ENCODE data around the gene KLC4. TPM values are rescaled to one million over a fixed set of nuclear protein-coding genes. Genes with fewer than 3 reads are reported as not detected.
A peak's percentile ranks its signal among the peaks of the same experiment; 100 is the strongest.

Gene KLC4
- total RNA-seq, 1 donor from 2014 or later: 73.8 TPM

- no peak for TF ChIP-seq CTCF (IDR thresholded peaks at IDR 0.05; ENCODE audit: unreplicated experiment)
- no peak for DNase-seq (ENCODE audit: low spot score, unreplicated experiment)
- Mint-ChIP-seq H3K4me1 (ENCODE audit: low read depth) (peaks cover 9% of the 10 kb centered on the region), H3K36me3 (ENCODE audit: insufficient read depth) (peaks cover 3% of the 10 kb centered on the region), H3K9me3 (ENCODE audit: low read depth) (no peaks in the 10 kb centered on the region), H3K27ac (no peak overlapping the region), H3K27me3 (no peaks in the 10 kb centered on the region), H3K4me3 (ENCODE audit: low read depth) (no peak overlapping the region)
Observed at GRCh38 chr6:43119482-43119881, 60.1 kb downstream of the KLC4 start.

- DNase-seq (ENCODE audit: low spot score, unreplicated experiment): no peak
- TF ChIP-seq CTCF (IDR thresholded peaks at IDR 0.05; ENCODE audit: unreplicated experiment): no peak
- no peaks in the 10 kb centered on the region for H3K9me3 Mint-ChIP-seq (ENCODE audit: low read depth)
- no peak overlapping the region for H3K27ac Mint-ChIP-seq
- no peaks in the 10 kb centered on the region for H3K27me3 Mint-ChIP-seq
- peaks cover 7% of the 10 kb centered on the region for H3K4me1 Mint-ChIP-seq (ENCODE audit: low read depth)
- peaks cover 3% of the 10 kb centered on the region for H3K36me3 Mint-ChIP-seq (ENCODE audit: insufficient read depth)
- no peak overlapping the region for H3K4me3 Mint-ChIP-seq (ENCODE audit: low read depth)
Observed at GRCh38 chr6:43120101-43120763, 60.8 kb downstream of the KLC4 start.

GRCh38 chr6:43120944-43121913, 61.8 kb downstream of the KLC4 start:
- Mint-ChIP-seq H3K4me3 (ENCODE audit: low read depth) (no peak overlapping the region), H3K9me3 (ENCODE audit: low read depth) (no peaks in the 10 kb centered on the region), H3K27ac (peak overlapping the region; percentile 29), H3K4me1 (ENCODE audit: low read depth) (peaks cover 4% of the 10 kb centered on the region), H3K27me3 (no peaks in the 10 kb centered on the region), H3K36me3 (ENCODE audit: insufficient read depth) (peaks cover 3% of the 10 kb centered on the region)
- TF ChIP-seq CTCF (IDR thresholded peaks at IDR 0.05; ENCODE audit: unreplicated experiment): no peak
- no peak for DNase-seq (ENCODE audit: low spot score, unreplicated experiment)

GRCh38 chr6:43122146-43122545, 62.7 kb downstream of the KLC4 start:
- Mint-ChIP-seq H3K4me1 (ENCODE audit: low read depth) (peaks cover 4% of the 10 kb centered on the region), H3K4me3 (ENCODE audit: low read depth) (no peak overlapping the region), H3K27ac (no peak overlapping the region)

More at GRCh38 chr6:43122146-43122545, 62.7 kb downstream of the KLC4 start:
- H3K27me3 Mint-ChIP-seq: no peaks in the 10 kb centered on the region
- H3K36me3 Mint-ChIP-seq (ENCODE audit: insufficient read depth): peaks cover under 1% of the 10 kb centered on the region
- no peak for TF ChIP-seq CTCF (IDR thresholded peaks at IDR 0.05; ENCODE audit: unreplicated experiment)
- H3K9me3 Mint-ChIP-seq (ENCODE audit: low read depth): no peaks in the 10 kb centered on the region
- DNase-seq (ENCODE audit: low spot score, unreplicated experiment): no peak
